Prostate gland (tissue), 2 donors: ENCODE data around the gene DNAJB13.

Experiments
- POLR2A ChIP-seq: fragments of 450-650 bp; IDR thresholded peaks from one replicate; pipeline ENCODE4 v1.6.1; 2016; ENCODE audit warnings: antibody characterized with exemption, mild to moderate bottlenecking
- POLR2AphosphoS5 ChIP-seq: sonication (generic); formaldehyde crosslinking; IDR thresholded peaks from one replicate; pipeline ENCODE4 v1.6.1; 2017; ENCODE audit warnings: antibody characterized with exemption
- TF ChIP-seq, protein P1 (sequence below), 4 experiments: fragments of 200-600 bp in 2 of 4; fragments of 450-650 bp in 2 of 4; sonication (generic) in 2 of 4; IDR thresholded peaks; 1 replicate in 3 of 4; 2 replicates in 1 of 4; pipeline ENCODE4 v1.5.1; 2016 to 2019; ENCODE audit warnings: antibody characterized with exemption in 4 of 4, mild to moderate bottlenecking in 2 of 4, moderate library complexity in 2 of 4

DNA sequence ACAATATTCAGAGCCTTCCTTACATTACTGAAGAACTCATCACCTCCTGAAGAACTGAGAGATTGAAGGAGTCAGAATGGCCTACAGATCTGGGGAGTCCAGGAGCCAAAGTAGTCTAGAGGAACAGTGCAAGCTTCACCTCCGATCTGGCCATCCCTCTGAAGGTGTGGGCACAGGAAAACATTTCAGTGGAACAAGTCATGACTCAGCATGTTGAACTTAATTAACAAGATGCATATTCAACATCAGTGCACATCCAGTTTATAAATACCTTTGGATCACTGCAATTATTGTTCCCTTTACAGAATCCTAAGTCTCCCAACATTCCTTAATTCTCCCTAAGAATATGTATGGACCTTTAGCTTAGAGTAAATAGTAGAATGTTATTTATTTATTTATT is 48.5 kb upstream of the DNAJB13 start:
- TF ChIP-seq POLR2AphosphoS5 (no peak), POLR2A (no peak)
- TF ChIP-seq, protein P1, sequence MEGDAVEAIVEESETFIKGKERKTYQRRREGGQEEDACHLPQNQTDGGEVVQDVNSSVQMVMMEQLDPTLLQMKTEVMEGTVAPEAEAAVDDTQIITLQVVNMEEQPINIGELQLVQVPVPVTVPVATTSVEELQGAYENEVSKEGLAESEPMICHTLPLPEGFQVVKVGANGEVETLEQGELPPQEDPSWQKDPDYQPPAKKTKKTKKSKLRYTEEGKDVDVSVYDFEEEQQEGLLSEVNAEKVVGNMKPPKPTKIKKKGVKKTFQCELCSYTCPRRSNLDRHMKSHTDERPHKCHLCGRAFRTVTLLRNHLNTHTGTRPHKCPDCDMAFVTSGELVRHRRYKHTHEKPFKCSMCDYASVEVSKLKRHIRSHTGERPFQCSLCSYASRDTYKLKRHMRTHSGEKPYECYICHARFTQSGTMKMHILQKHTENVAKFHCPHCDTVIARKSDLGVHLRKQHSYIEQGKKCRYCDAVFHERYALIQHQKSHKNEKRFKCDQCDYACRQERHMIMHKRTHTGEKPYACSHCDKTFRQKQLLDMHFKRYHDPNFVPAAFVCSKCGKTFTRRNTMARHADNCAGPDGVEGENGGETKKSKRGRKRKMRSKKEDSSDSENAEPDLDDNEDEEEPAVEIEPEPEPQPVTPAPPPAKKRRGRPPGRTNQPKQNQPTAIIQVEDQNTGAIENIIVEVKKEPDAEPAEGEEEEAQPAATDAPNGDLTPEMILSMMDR (IDR thresholded peaks at IDR 0.05): no peak
